ENCODE measurements around the gene KRTAP4-9. TPM values are rescaled to one million over a fixed set of nuclear protein-coding genes. Genes with fewer than 3 reads are reported as not detected.
"Not testable (repeated sequence)": the region's sequence is repeated elsewhere in the genome, so short reads cannot be mapped to it uniquely, and the experiment has no call there.

The KRTAP4-9 gene
- total and polyA plus RNA-seq, 4 donors = not detected

GRCh38 chr17:41101586-41102259, 3.5 kb upstream of the KRTAP4-9 start, which contains the start of gene KRTAP4-16:
TSS of gene KRTAP4-16 (minus strand) at chr17:41102209. CDS start at chr17:41102209, 0 bp downstream.
- no peak within 1 kb of the TSS for H3K27ac ChIP-seq (ENCODE audit: low read depth in 1 of 2, low read length in 1 of 2)
- ATAC-seq (ENCODE audit: insufficient read depth, low FRiP score) (no peak), DNase-seq (no peak)
- no peak within 1 kb of the TSS for H3K4me3 ChIP-seq
- no peaks in the 10 kb centered on the region for H3K27me3 ChIP-seq (ENCODE audit: control insufficient read depth in 3 of 3, insufficient read depth in 3 of 3, low read length in 2 of 3)
- no peaks in the 10 kb centered on the region for H3K36me3 ChIP-seq (ENCODE audit: control insufficient read depth in 4 of 4, insufficient read depth in 4 of 4, low read length in 4 of 4)
- no peak within 1 kb of the TSS for H3K9ac ChIP-seq (ENCODE audit: insufficient read depth in 1 of 2, low read length in 2 of 2)
- no peak for TF ChIP-seq CTCF (IDR thresholded peaks at IDR 0.05; ENCODE audit: control extremely low read depth, extremely low read depth)
- no peaks in the 10 kb centered on the region for H3K9me3 ChIP-seq (ENCODE audit: control insufficient read depth in 4 of 4, insufficient read depth in 3 of 4, low read length in 3 of 4)
- H3K4me1 ChIP-seq (ENCODE audit: control insufficient read depth in 5 of 5, insufficient read depth in 5 of 5, low read length in 5 of 5) = no peaks in the 10 kb centered on the region
- 65 to 71% methylated on average over 9 of the region's 10 CpGs for WGBS, 2 donors

GRCh38 chr17:41103896-41104295, 1.3 kb upstream of the KRTAP4-9 start:
- Histone ChIP-seq H3K4me1 (ENCODE audit: control insufficient read depth in 5 of 5, insufficient read depth in 5 of 5, low read length in 5 of 5) (peaks cover 0 to 1% (median 0%) of the 10 kb centered on the region in 5 donors), H3K27ac (ENCODE audit: low read depth in 1 of 2, low read length in 1 of 2) (no peak overlapping the region), H3K9me3 (ENCODE audit: control insufficient read depth in 4 of 4, insufficient read depth in 3 of 4, low read length in 3 of 4) (no peaks in the 10 kb centered on the region), H3K27me3 (ENCODE audit: control insufficient read depth in 3 of 3, insufficient read depth in 3 of 3, low read length in 2 of 3) (no peaks in the 10 kb centered on the region), H3K36me3 (ENCODE audit: control insufficient read depth in 4 of 4, insufficient read depth in 4 of 4, low read length in 4 of 4) (no peaks in the 10 kb centered on the region), H3K9ac (ENCODE audit: insufficient read depth in 1 of 2, low read length in 2 of 2) (no peak overlapping the region), H3K4me3 (no peak overlapping the region)
- DNase-seq (no peak), ATAC-seq (ENCODE audit: insufficient read depth, low FRiP score) (no peak)
- no peak for TF ChIP-seq CTCF (IDR thresholded peaks at IDR 0.05; ENCODE audit: control extremely low read depth, extremely low read depth)
- 96 to 98% methylated on average over 1 of the region's 1 CpG for WGBS, 2 donors

- ATAC-seq (ENCODE audit: insufficient read depth, low FRiP score); H3K9ac ChIP-seq (ENCODE audit: insufficient read depth in 1 of 2, low read length in 2 of 2); H3K4me3 ChIP-seq; H3K4me1 ChIP-seq (ENCODE audit: control insufficient read depth in 5 of 5, insufficient read depth in 5 of 5, low read length in 5 of 5); H3K27me3 ChIP-seq (ENCODE audit: control insufficient read depth in 3 of 3, insufficient read depth in 3 of 3, low read length in 2 of 3); DNase-seq; H3K27ac ChIP-seq (ENCODE audit: low read depth in 1 of 2, low read length in 1 of 2); H3K9me3 ChIP-seq (ENCODE audit: control insufficient read depth in 4 of 4, insufficient read depth in 3 of 4, low read length in 3 of 4); H3K36me3 ChIP-seq (ENCODE audit: control insufficient read depth in 4 of 4, insufficient read depth in 4 of 4, low read length in 4 of 4): not testable (repeated sequence)
- whole genome bisulfite sequencing, 2 donors = 71 to 89% methylated on average over 2 of the region's 2 CpGs
Measured at GRCh38 chr17:41104386-41105038, 677 bp upstream of the KRTAP4-9 start.

- H3K9me3 ChIP-seq (ENCODE audit: control insufficient read depth in 4 of 4, insufficient read depth in 3 of 4, low read length in 3 of 4) = no peaks in the 10 kb centered on the region
- H3K9ac ChIP-seq (ENCODE audit: insufficient read depth in 1 of 2, low read length in 2 of 2) = no peak overlapping the region
- H3K4me1 ChIP-seq (ENCODE audit: control insufficient read depth in 5 of 5, insufficient read depth in 5 of 5, low read length in 5 of 5) = peaks cover 0 to 1% (median 0%) of the 10 kb centered on the region in 5 donors
- 67 to 78% methylated on average over 1 of the region's 1 CpG for WGBS, 2 donors
- no peaks in the 10 kb centered on the region for H3K27me3 ChIP-seq (ENCODE audit: control insufficient read depth in 3 of 3, insufficient read depth in 3 of 3, low read length in 2 of 3)
- TF ChIP-seq CTCF (IDR thresholded peaks at IDR 0.05; ENCODE audit: control extremely low read depth, extremely low read depth) = no peak
- ATAC-seq (ENCODE audit: insufficient read depth, low FRiP score) (no peak), DNase-seq (no peak)
- no peaks in the 10 kb centered on the region for H3K36me3 ChIP-seq (ENCODE audit: control insufficient read depth in 4 of 4, insufficient read depth in 4 of 4, low read length in 4 of 4)
- H3K27ac ChIP-seq (ENCODE audit: low read depth in 1 of 2, low read length in 1 of 2) = no peak overlapping the region
- H3K4me3 ChIP-seq = no peak overlapping the region
Measured at GRCh38 chr17:41107941-41108450, 2.8 kb downstream of the KRTAP4-9 start.

- 0 to 34% methylated on average over 1 of the region's 1 CpG for WGBS, 2 donors
- not testable (repeated sequence) for H3K9ac ChIP-seq (ENCODE audit: insufficient read depth in 1 of 2, low read length in 2 of 2); DNase-seq; H3K4me1 ChIP-seq (ENCODE audit: control insufficient read depth in 5 of 5, insufficient read depth in 5 of 5, low read length in 5 of 5); ATAC-seq (ENCODE audit: insufficient read depth, low FRiP score); H3K36me3 ChIP-seq (ENCODE audit: control insufficient read depth in 4 of 4, insufficient read depth in 4 of 4, low read length in 4 of 4); H3K27me3 ChIP-seq (ENCODE audit: control insufficient read depth in 3 of 3, insufficient read depth in 3 of 3, low read length in 2 of 3); H3K9me3 ChIP-seq (ENCODE audit: control insufficient read depth in 4 of 4, insufficient read depth in 3 of 4, low read length in 3 of 4); H3K4me3 ChIP-seq; H3K27ac ChIP-seq (ENCODE audit: low read depth in 1 of 2, low read length in 1 of 2)
Measured at GRCh38 chr17:41108728-41109386, 3.7 kb downstream of the KRTAP4-9 start.
